IMR-90 (cell line): ENCODE data around the gene IL1RAP. TPM values are rescaled to one million over a fixed set of nuclear protein-coding genes. Genes with fewer than 3 reads are reported as not detected.

Source experiments
- ATAC-seq: fragments of 200-7000 bp; cut with Tn5 transposase; 2 replicates; pipeline ENCODE4 v1.9.1; 2020; ENCODE audit warnings: low read depth, mild to moderate bottlenecking, moderate library complexity
- BruUV-seq: library from RNA; stranded (reverse); fragments of 400-500 nt; replicated peaks from 2 replicates; lab custom pipeline; 2021; lab: Mats Ljungman, UMichigan
- CTCF ChIA-PET: fragments of 300-600 bp; formaldehyde crosslinking; extraction: SDS; loops from one replicate; lab custom pipeline; 2021; ENCODE audit warnings: antibody characterized with exemption; lab: Yijun Ruan, JAX
- POLR2A ChIA-PET: fragments of 300-600 bp; sonication (Branson Sonifier 250); formaldehyde crosslinking; loops from one replicate; lab custom pipeline; 2022; ENCODE audit warnings: antibody characterized with exemption; ENCODE audit not compliant: unreplicated experiment; lab: Charles Lee
- DNase-seq: peaks from one replicate; pipeline ENCODE4 v3.0.0; 2013
- H2AFZ ChIP-seq: replicated peaks from 2 replicates; pipeline ENCODE3; 2013; ENCODE audit warnings: low read length, mild to moderate bottlenecking; ENCODE audit not compliant: poor library complexity
- H2AK5ac ChIP-seq: 2 replicates; pipeline ENCODE4 v1.6.1; 2013; ENCODE audit warnings: low read depth, low read length, inconsistent platforms
- H2AK9ac ChIP-seq: replicated peaks from 2 replicates; pipeline ENCODE3; 2013; ENCODE audit warnings: mild to moderate bottlenecking, low read depth, low read length, moderate library complexity; ENCODE audit not compliant: poor library complexity
- H2BK120ac ChIP-seq: 2 replicates; pipeline ENCODE4 v1.6.1; 2013; ENCODE audit warnings: low read depth, low read length, inconsistent platforms
- H2BK15ac ChIP-seq: 3 replicates; pipeline ENCODE4 v1.6.1; 2013; ENCODE audit warnings: low read depth, low read length, inconsistent platforms
- H2BK20ac ChIP-seq: 2 replicates; pipeline ENCODE4 v1.6.1; 2013; ENCODE audit warnings: low read depth, mild to moderate bottlenecking, inconsistent platforms, low read length, moderate library complexity
- H2BK5ac ChIP-seq: 2 replicates; pipeline ENCODE4 v1.6.1; 2013; ENCODE audit warnings: mild to moderate bottlenecking, low read depth, low read length, inconsistent platforms; ENCODE audit not compliant: poor library complexity, severe bottlenecking
- H3K14ac ChIP-seq: replicated peaks from 2 replicates; pipeline ENCODE4 v1.6.1; 2013; ENCODE audit warnings: low read depth, low read length, inconsistent platforms
- H3K18ac ChIP-seq: 2 replicates; pipeline ENCODE4 v1.6.1; 2013; ENCODE audit warnings: low read depth, low read length, control low read depth
- H3K23ac ChIP-seq: 2 replicates; pipeline ENCODE4 v1.6.1; 2013; ENCODE audit warnings: low read depth, low read length, inconsistent platforms
- H3K27ac ChIP-seq: 2 replicates; pipeline ENCODE4 v1.5.1; 2013; ENCODE audit warnings: mild to moderate bottlenecking, control low read depth, low read length; ENCODE audit not compliant: insufficient read depth
- H3K27me3 ChIP-seq: 2 replicates; pipeline ENCODE4 v1.6.1; 2013; ENCODE audit warnings: low read length; ENCODE audit not compliant: control insufficient read depth, insufficient read depth
- H3K36me3 ChIP-seq: 2 replicates; pipeline ENCODE4 v1.6.1; 2013; ENCODE audit warnings: low read length, mixed read lengths; ENCODE audit not compliant: control insufficient read depth, insufficient read depth
- H3K4ac ChIP-seq: 2 replicates; pipeline ENCODE4 v1.6.1; 2013; ENCODE audit warnings: low read depth, low read length, inconsistent platforms
- H3K4me1 ChIP-seq: 2 replicates; pipeline ENCODE4 v1.6.1; 2013; ENCODE audit warnings: low read length, mixed read lengths; ENCODE audit not compliant: control insufficient read depth, insufficient read depth
- H3K4me2 ChIP-seq: 2 replicates; pipeline ENCODE4 v1.6.1; 2013; ENCODE audit warnings: low read depth, mild to moderate bottlenecking, control low read depth, low read length, moderate library complexity
- H3K4me3 ChIP-seq: 2 replicates; pipeline ENCODE4 v1.5.1; 2013; ENCODE audit warnings: low read depth, mild to moderate bottlenecking, control low read depth, low read length, moderate library complexity; ENCODE audit not compliant: insufficient read depth
- H3K56ac ChIP-seq: 2 replicates; pipeline ENCODE4 v1.6.1; 2013; ENCODE audit warnings: low read length, inconsistent platforms; ENCODE audit not compliant: insufficient read depth; ENCODE audit errors: extremely low read depth
- H3K79me1 ChIP-seq, 2 experiments: 2 replicates each; pipeline ENCODE4 v1.6.1; 2013; ENCODE audit warnings: low read length in 2 of 2, inconsistent platforms in 1 of 2, low read depth in 1 of 2
- H3K9ac ChIP-seq: 2 replicates; pipeline ENCODE4 v1.6.1; 2013; ENCODE audit warnings: low read depth, low read length, control low read depth
- H3K9me1 ChIP-seq: 2 replicates; pipeline ENCODE4 v1.6.1; 2013; ENCODE audit warnings: low read length, inconsistent platforms; ENCODE audit not compliant: insufficient read depth
- H3K9me3 ChIP-seq: 2 replicates; pipeline ENCODE4 v1.6.1; 2013; ENCODE audit warnings: low read length; ENCODE audit not compliant: control insufficient read depth, insufficient read depth
- H4K20me1 ChIP-seq: 2 replicates; pipeline ENCODE4 v1.6.1; 2013; ENCODE audit warnings: low read length, inconsistent platforms; ENCODE audit not compliant: insufficient read depth
- H4K5ac ChIP-seq: 2 replicates; pipeline ENCODE4 v1.6.1; 2013; ENCODE audit warnings: mild to moderate bottlenecking, low read depth, low read length, control low read depth
- H4K8ac ChIP-seq, 2 experiments: 2 replicates each; pipeline ENCODE4 v1.6.1; 2013; ENCODE audit warnings: low read depth in 2 of 2, low read length in 2 of 2, control low read depth in 1 of 2, inconsistent platforms in 1 of 2
- H4K91ac ChIP-seq: 2 replicates; pipeline ENCODE4 v1.6.1; 2013; ENCODE audit warnings: low read depth, low read length, inconsistent platforms; ENCODE audit not compliant: insufficient read depth
- CHD1 ChIP-seq: IDR thresholded peaks from 2 replicates; pipeline ENCODE4 v1.6.1; 2012; ENCODE audit warnings: low read depth, low read length, improper control_type of control experiment
- NFE2L2 ChIP-seq: fragments of 150-350 bp; IDR thresholded peaks from 2 replicates; pipeline ENCODE4 v1.6.1; 2016; ENCODE audit warnings: low read depth, mild to moderate bottlenecking, low read length
- RFX5 ChIP-seq: IDR thresholded peaks from 2 replicates; pipeline ENCODE4 v1.8.0; 2012; ENCODE audit warnings: low read depth, mild to moderate bottlenecking, low read length, moderate library complexity
- SMC3 ChIP-seq: fragments of 150-350 bp; IDR thresholded peaks from 2 replicates; pipeline ENCODE4 v1.6.1; 2016; ENCODE audit warnings: low read depth, mild to moderate bottlenecking, antibody characterized with exemption, low read length, moderate library complexity
- WGBS, 2 experiments: methylation state at CpG; one replicate each; pipeline versions ENCODE4 v1.1.5 to v1.1.7; 2013; ENCODE audit warnings: missing lambda C conversion rate in 2 of 2; ENCODE audit not compliant: insufficient read length in 1 of 2; ENCODE audit errors: extremely low coverage in 2 of 2; 5-methylcytosine and 5-hydroxymethylcytosine counted together
- dilution Hi-C: fragments of 300-500 bp; cut with HindIII; formaldehyde crosslinking; loops from one replicate; pipeline ENCODE4 v1.14.3; 2018; ENCODE audit warnings: low sequenced_read_pairs; ENCODE audit not compliant: unreplicated experiment
- in situ Hi-C: fragments of 300-500 bp; cut with MboI; formaldehyde crosslinking; loops from 3 replicates; pipeline ENCODE4 v1.14.3; 2019; ENCODE audit warnings: low sequenced_read_pairs, inconsistent platforms, mixed read lengths
- intact Hi-C: fragments of 100-400 bp; cut with micrococcal nuclease; formaldehyde crosslinking; loops from 2 replicates; pipeline ENCODE4 v1.10.0; 2022
- polyA plus RNA-seq, 3 experiments: library from polyadenylated mRNA; depleted of rRNA; stranded (reverse); fragments of >200 nt; gene quantifications; 2 replicates each; pipeline ENCODE4 v1.2.3, GENCODE V29; 2012; ENCODE audit warnings: low replicate concordance in 1 of 3
- total RNA-seq: library from RNA; depleted of rRNA; stranded (reverse); fragments of >200 nt; gene quantifications from 2 replicates; pipeline ENCODE4 v1.2.3, GENCODE V29; 2012

The IL1RAP gene
- total and polyA plus RNA-seq, 2 of the 4 experiments (the other 2 are of a cell fraction), result 8.3 to 11.3 TPM

GRCh38 chr3:190595807-190596206 is 81.9 kb downstream of the IL1RAP start:
- ATAC-seq (no peak), DNase-seq (no peak)
- Histone ChIP-seq H4K20me1 (no peaks in the 10 kb centered on the region), H2BK5ac (no peak overlapping the region), H3K4me3 (no peak overlapping the region), H2AK5ac (no peak overlapping the region), H3K56ac (no peak overlapping the region), H3K36me3 (no peaks in the 10 kb centered on the region), H2BK120ac (no peak overlapping the region), H2AK9ac (no peak overlapping the region), H2AFZ (no peak overlapping the region), H2BK20ac (no peak overlapping the region), H3K27me3 (no peaks in the 10 kb centered on the region), H3K14ac (no peak overlapping the region), H3K79me1 (no peaks in the 10 kb centered on the region; a peak in 1 of 4 replicates), H3K4me2 (no peak overlapping the region), H2BK15ac (no peak overlapping the region), H4K91ac (no peak overlapping the region), H4K5ac (no peak overlapping the region), H3K9me3 (no peaks in the 10 kb centered on the region), H3K4me1 (peaks cover 2% of the 10 kb centered on the region; the same call in 1 of the 2 replicates), H3K9ac (no peak overlapping the region), H3K23ac (no peak overlapping the region), H3K27ac (no peak overlapping the region), H3K4ac (no peak overlapping the region), H3K9me1 (no peaks in the 10 kb centered on the region), H3K18ac (no peak overlapping the region), H4K8ac (no peak overlapping the region)
- intact Hi-C loops, result no loop called here
- CTCF ChIA-PET, result interaction anchor here (0.7 kb wide), 1 partner anchor 898 kb away, joined by 3 read pairs; no protein-coding TSS in a partner anchor
- BruUV-seq, result no TSS peak
- no CpG with 5 or more reads among the region's 2 CpGs for WGBS, 2 experiments
- no peak for TF ChIP-seq RFX5
- TF ChIP-seq CHD1, result no peak
- TF ChIP-seq NFE2L2, result no peak
- no peak for TF ChIP-seq SMC3
- dilution Hi-C loops, result no loop called here
- in situ Hi-C loops, result no loop called here
- POLR2A ChIA-PET, result interaction anchor here (0.5 kb wide), 1 partner anchor 1772 kb away, joined by 4 read pairs; no protein-coding TSS in a partner anchor
